Upper lobe of left lung (tissue), 4 donors: ENCODE results near the gene MYCBPAP.

Source experiments
- CTCF ChIP-seq, 6 experiments: fragments of 450-650 bp in 4 of 6; fragments of 200-600 bp in 2 of 6; sonication (generic) in 2 of 6; IDR thresholded peaks; one replicate each; pipeline ENCODE4 v1.5.1; 2016 to 2019; ENCODE audit warnings: antibody characterized with exemption in 6 of 6
- EP300 ChIP-seq, 4 donors: sonication (generic); formaldehyde crosslinking; IDR thresholded peaks; one replicate each; pipeline ENCODE4 v1.5.1; 2017; ENCODE audit warnings: antibody characterized with exemption in 4 of 4, control low read depth in 2 of 4
- POLR2A ChIP-seq, 4 donors: fragments of 450-650 bp; IDR thresholded peaks; one replicate each; pipeline ENCODE4 v1.5.1; 2016 to 2017; ENCODE audit warnings: antibody characterized with exemption in 4 of 4, mild to moderate bottlenecking in 2 of 4
- POLR2AphosphoS5 ChIP-seq, 2 donors: sonication (generic); formaldehyde crosslinking; IDR thresholded peaks; one replicate each; pipeline ENCODE4 v1.5.1; 2017; ENCODE audit warnings: antibody characterized with exemption in 2 of 2

- TF ChIP-seq CTCF (IDR thresholded peaks at IDR 0.05) (no peak), POLR2A (IDR thresholded peaks at IDR 0.05) (no peak), POLR2AphosphoS5 (IDR thresholded peaks at IDR 0.05) (no peak), EP300 (IDR thresholded peaks at IDR 0.05) (no peak)
These were observed 52.1 kb downstream of the MYCBPAP start, which contains the start of gene CACNA1G for GRCh38 chr17:50560185-50560824.
